Measurements from ENCODE around the gene GRIA1. TPM values are rescaled to one million over a fixed set of nuclear protein-coding genes. Genes with fewer than 3 reads are reported as not detected.
A peak's percentile ranks its signal among the peaks of the same experiment; 100 is the strongest.

GRIA1 gene
- total RNA-seq, 4 donors from 2014 or later: 0.12 to 0.19 TPM; not detected in 2

DNA sequence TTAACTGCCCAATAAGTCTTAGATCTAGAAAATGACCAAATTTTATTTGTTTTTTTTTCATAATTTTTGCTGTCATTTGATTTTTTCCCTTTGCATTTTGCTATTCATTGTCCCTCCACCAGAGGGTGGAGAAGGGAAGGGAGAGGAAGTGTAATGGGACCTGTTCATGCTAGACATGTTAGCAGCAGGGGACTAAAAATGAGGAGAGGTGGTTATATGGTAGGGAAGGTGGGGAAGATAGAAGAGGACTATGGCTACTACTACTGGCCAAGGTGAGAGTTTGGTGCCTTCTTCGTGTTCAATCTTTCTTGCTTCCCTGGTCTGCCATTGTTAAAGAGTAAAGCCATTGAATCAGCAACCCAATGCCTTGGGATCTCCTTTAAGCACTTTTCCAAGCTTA, 6.4 kb downstream of the GRIA1 start:
- Histone ChIP-seq H3K27ac (no peak overlapping the region), H3K27me3 (peaks cover 0 to 7% (median 0%) of the 10 kb centered on the region in 4 donors), H3K4me3 (no peak overlapping the region), H3K36me3 (no peaks in the 10 kb centered on the region), H3K9me3 (no peaks in the 10 kb centered on the region), H3K4me1 (no peaks in the 10 kb centered on the region)
- WGBS, 2 donors: 38 to 47% methylated on average over 1 of the region's 1 CpG
- no peak for DNase-seq
- TF ChIP-seq CTCF (IDR thresholded peaks at IDR 0.05) (peak in 4 of 6 experiments; percentile 22 to 70 (median 44)), POLR2A (IDR thresholded peaks at IDR 0.05) (no peak)
- intact Hi-C loops (cut with DNase I): loop anchor here (10.0 kb wide), 1 partner anchor 468 kb away; no protein-coding TSS in a partner anchor

GRCh38 chr5:153498516-153498915, 8.0 kb downstream of the GRIA1 start:
- Histone ChIP-seq H3K36me3 (no peaks in the 10 kb centered on the region), H3K9me3 (no peaks in the 10 kb centered on the region), H3K4me3 (no peak overlapping the region), H3K27me3 (no peaks in the 10 kb centered on the region), H3K4me1 (no peaks in the 10 kb centered on the region), H3K27ac (no peak overlapping the region)
- no peak for DNase-seq
- TF ChIP-seq POLR2A (IDR thresholded peaks at IDR 0.05): no peak
- TF ChIP-seq CTCF (IDR thresholded peaks at IDR 0.05): no peak
- intact Hi-C loops (cut with DNase I): loop anchor here (10.0 kb wide), 1 partner anchor 466 kb away; no protein-coding TSS in a partner anchor

DNA sequence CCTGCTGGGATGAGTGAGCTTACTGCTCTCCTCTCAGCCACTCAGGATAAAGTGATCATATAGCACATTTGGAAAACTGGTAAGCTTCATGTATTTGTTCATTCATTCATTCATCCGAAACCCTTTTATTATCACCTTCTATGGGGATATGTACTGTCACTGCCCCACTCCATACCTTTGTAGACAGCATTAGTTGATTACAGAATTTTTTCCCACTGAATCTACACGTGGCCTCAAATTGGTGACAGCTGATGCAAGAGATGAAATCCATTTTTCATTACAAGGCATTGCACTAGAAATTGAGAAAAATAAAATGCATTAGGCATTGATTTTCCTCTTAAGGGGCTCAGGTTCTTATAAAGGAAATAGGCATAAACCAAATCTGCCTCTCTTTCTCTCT, 9.7 kb downstream of the GRIA1 start:
- Histone ChIP-seq H3K27me3 (no peaks in the 10 kb centered on the region), H3K36me3 (no peaks in the 10 kb centered on the region), H3K27ac (no peak overlapping the region), H3K4me1 (no peaks in the 10 kb centered on the region), H3K4me3 (no peak overlapping the region), H3K9me3 (no peaks in the 10 kb centered on the region)
- intact Hi-C loops (cut with DNase I): no loop called here
- DNase-seq: no peak
- TF ChIP-seq POLR2A (IDR thresholded peaks at IDR 0.05) (no peak), CTCF (IDR thresholded peaks at IDR 0.05) (no peak)
- WGBS, 2 donors: 55 to 69% methylated on average over 2 of the region's 2 CpGs

- H3K27me3 ChIP-seq: no peaks in the 10 kb centered on the region
- no peak for TF ChIP-seq CTCF (IDR thresholded peaks at IDR 0.05)
- no peak for TF ChIP-seq POLR2A (IDR thresholded peaks at IDR 0.05)
- no peak overlapping the region for H3K4me3 ChIP-seq
- intact Hi-C loops (cut with DNase I): no loop called here
- 82 to 90% methylated on average over 2 to 3 of the region's 3 CpGs for WGBS, 2 donors
- H3K4me1 ChIP-seq: no peaks in the 10 kb centered on the region
- H3K27ac ChIP-seq: no peak overlapping the region
- no peaks in the 10 kb centered on the region for H3K9me3 ChIP-seq
- no peaks in the 10 kb centered on the region for H3K36me3 ChIP-seq
- DNase-seq: no peak
Measured at GRCh38 chr5:153504726-153505125, 14.3 kb downstream of the GRIA1 start.

GRCh38 chr5:153508700-153509099, 18.2 kb downstream of the GRIA1 start:
- H3K36me3 ChIP-seq: no peaks in the 10 kb centered on the region
- H3K4me1 ChIP-seq: no peaks in the 10 kb centered on the region
- DNase-seq: no peak
- H3K9me3 ChIP-seq: no peaks in the 10 kb centered on the region
- H3K4me3 ChIP-seq: no peak overlapping the region
- 73 to 78% methylated on average over 1 of the region's 1 CpG for WGBS, 2 donors
- intact Hi-C loops (cut with DNase I): no loop called here
- TF ChIP-seq POLR2A (IDR thresholded peaks at IDR 0.05): no peak
- TF ChIP-seq CTCF (IDR thresholded peaks at IDR 0.05): no peak
- H3K27ac ChIP-seq: no peak overlapping the region
- no peaks in the 10 kb centered on the region for H3K27me3 ChIP-seq
